Left forelimb (tissue), 1 donor: ENCODE data around the gene ANGPTL2.

Experiments used
- DNase-seq: peaks from one replicate; pipeline ENCODE4 v3.0.0-alpha.2; 2018; ENCODE audit warnings: low spot score

The ANGPTL2 gene

GRCh38 chr9:127075624-127076372 is 46.6 kb downstream of the ANGPTL2 start:
- no peak for DNase-seq

DNA sequence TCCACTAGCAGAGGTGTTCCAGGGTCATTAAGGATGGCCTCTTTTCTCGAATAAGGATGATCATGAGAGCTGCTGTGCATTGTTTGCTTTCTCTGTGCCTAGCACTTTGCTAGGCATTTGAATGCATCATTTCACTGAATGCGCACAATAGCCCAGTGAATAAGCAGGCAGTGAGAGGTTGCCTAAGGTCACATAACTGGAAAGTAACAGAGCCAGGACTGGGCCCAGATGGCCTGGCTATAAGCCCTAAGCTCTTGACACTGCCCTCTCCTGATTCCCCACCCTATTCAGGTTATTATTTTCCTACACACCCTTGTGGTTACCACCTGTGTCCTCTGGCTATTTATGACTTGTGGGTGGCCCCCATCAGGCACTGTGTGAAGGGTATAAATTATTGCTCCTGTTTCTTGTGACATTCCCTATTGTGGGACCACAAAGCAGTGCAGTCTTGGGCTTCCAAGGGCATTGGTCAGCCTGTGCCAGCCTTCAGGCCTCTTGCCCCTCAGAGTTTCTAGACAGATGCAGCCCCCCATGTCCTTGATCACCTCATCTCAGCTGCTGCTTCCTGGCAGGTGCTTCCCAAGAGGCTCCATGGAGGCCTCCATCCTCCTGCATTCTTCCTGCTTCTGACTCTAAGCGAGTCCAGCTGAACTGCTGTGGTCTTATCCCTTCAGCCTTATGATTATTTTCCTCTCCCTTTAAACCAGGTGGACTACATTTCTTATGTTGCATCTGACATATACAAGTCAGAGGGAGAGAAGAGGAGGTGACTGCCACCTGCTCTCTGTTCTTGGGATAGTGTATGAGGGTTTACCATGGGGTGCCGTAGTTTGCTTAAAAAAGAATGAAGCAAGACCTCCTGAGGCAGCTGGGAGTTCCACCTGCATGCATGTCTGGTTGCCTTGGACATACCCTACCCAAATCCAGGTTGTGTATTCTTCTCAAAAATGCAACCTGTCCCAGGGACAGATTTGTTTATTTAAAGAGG is 47.6 kb downstream of the ANGPTL2 start:
- peak; percentile 54 for DNase-seq

GRCh38 chr9:127067603-127068220 is 54.7 kb downstream of the ANGPTL2 start:
- DNase-seq = no peak

DNA sequence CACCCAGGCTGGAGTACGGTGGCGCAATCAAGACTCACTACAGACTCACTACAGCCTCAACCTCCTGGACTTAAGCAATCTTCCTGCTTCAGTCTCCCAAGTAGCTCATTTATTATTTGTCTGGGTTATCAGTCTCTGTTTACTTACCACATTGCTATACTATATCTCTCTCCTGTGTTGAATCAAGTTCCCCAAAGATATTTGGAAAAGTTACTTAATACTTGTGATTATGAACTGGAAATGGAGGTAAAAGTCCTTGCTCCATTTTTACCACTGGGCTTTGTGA is 55.6 kb downstream of the ANGPTL2 start:
- no peak for DNase-seq

DNA sequence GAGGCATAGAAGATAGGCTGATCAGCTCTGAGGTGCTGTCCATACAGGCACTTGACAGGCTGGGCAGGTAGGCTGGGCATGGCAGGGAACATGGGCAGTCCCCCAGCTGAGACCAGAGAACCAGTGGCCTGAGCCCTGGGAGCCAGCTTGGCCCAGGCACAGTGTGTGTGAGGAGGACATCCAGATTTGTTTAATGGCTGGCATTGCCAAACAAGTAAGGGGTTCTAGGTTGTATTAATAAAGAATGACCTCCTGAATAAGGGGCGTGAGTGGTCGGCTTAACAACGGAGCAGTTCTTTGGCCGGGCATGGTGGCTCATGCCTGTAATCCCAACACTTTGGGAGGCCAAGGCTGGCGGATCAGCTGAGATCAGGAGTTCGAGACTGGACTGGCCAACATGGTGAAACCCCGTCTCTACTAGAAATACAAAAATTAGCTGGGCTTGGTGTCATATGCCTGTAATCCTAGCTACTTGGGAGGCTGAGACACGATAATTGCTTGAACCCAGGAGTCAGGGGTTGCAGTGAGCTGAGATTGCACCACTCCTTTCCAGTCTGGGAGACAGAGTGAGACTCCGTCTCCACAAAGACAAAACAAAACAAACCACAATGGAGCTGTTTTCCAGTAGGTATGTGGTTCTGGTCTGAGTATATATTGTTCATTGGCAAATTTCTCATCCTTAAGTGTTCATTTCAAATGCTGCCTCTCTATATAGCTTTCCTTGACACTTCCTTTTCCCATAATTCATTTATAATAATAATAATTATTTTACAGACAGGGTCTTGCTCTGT is 56.2 kb downstream of the ANGPTL2 start:
- DNase-seq = no peak

- DNase-seq = no peak
These were observed 56.8 kb downstream of the ANGPTL2 start for GRCh38 chr9:127065592-127065991.

DNA sequence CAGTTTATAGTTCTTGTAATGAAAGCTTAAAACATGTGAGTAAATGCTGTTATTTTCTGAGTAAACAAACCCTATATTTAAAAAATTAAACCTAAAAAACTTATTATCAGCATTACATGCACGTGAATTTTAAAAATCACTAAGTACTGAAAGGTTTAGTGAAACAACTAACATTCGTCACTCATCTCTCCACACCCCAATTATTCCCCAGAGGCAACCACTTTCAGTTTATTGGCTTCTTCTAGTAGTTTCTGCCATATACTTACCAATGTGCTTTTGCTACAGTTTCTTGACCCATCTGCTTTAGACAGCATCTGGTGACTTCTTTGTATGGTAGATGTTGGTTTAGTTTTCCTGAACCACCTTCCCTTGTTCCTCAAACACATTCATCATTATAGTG is 58.1 kb downstream of the ANGPTL2 start:
- DNase-seq = no peak

DNA sequence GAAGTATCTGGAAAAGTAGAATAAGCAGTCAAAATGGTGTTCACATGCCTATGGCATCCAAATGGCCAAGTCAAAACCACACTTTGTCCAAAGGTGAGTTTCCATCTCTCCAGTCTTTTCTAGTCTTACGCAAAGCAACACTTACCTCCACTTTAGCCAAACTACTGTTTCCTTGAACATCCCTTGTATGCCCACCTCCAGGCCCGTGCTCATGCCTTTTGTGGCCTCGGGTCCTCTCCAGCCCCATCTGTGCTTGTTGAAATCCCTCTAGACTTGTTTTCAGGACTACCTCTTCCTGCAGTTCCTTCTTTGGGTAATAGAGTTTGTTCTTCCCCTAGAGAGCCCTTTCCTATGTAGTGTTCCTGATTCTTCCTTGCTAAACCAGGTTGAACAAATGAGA is 61.0 kb downstream of the ANGPTL2 start:
- DNase-seq = no peak

GRCh38 chr9:127059765-127060361 is 62.6 kb downstream of the ANGPTL2 start:
- DNase-seq = no peak

GRCh38 chr9:127059030-127059429 is 63.4 kb downstream of the ANGPTL2 start:
- no peak for DNase-seq

GRCh38 chr9:127058645-127059021 is 63.8 kb downstream of the ANGPTL2 start:
- no peak for DNase-seq

GRCh38 chr9:127058011-127058644 is 64.3 kb downstream of the ANGPTL2 start:
- no peak for DNase-seq

DNA sequence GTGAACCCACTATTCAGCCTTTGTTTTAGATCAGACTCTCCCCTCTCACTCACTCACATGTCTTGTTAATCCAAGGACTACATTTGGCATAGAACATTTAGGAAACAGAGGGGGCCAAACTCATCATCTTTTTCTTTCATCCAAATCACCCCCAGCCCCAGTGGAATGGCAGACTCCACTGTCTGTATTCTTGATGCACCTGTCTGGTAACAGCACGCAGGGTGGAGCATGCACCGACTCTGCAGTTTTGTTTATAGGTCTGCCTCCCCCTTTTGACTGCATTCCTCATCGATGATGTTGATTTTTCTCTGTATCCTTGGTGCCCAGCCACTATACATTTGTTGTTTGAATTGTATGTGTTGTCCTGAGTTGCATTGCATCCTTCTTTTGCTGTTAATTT is 66.0 kb downstream of the ANGPTL2 start:
- DNase-seq = no peak

DNA sequence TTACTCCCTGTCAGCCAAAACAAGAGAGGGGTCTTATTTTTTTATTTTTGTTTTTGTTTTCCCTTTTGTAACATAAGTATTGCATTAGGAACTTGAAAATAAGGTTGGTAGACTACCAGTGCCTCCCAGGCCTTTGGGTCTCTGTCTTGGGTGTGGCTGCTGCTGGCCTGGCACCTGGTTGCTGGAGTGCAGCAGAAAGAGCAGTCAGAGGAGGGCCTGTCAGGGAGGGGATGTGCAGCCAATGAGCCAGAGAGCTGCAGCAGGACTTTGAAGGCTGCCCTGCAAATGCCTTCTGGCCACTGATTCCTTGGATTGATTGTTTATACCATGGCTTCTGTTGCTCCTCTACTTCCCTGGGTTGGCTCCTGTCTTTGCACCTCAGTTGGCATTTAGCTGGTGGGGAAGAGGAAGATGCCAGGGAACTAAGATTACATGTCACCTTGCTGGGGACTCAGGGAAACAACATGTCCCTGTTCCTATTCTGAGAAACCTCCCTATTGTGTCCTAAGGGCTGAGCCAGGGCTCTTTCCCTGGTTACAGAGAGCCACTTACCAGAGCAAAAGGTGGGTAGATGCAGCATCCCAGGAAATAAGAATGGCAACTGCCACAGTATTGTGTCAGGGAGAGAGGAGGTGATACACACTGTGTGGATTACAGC is 66.6 kb downstream of the ANGPTL2 start:
- no peak for DNase-seq

GRCh38 chr9:127053960-127054359 is 68.5 kb downstream of the ANGPTL2 start:
- no peak for DNase-seq

GRCh38 chr9:127053057-127053821 is 69.2 kb downstream of the ANGPTL2 start:
- no peak for DNase-seq

GRCh38 chr9:127051881-127052595 is 70.4 kb downstream of the ANGPTL2 start:
- DNase-seq = no peak

DNA sequence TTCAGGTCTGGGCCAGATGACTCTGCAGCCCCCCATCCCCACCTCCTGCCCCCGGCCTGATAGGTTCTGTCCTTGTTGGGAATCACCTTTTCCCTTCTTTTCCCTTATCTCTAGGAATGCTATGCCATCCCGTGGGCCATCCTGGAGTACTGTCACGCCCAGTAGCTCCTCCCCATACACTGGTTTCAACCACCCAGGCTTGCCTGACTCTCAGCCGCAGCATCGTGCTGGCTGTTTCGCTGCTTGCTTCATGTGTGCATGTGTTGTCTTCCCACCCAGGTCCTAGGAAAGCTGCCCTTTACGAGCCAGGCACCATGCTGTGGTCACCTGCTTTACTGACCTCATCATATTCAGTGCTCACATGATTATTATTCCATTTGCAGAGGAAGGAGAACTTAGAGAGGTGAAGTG is 71.8 kb downstream of the ANGPTL2 start:
- no peak for DNase-seq

- no peak for DNase-seq
These were observed 72.3 kb downstream of the ANGPTL2 start for GRCh38 chr9:127050152-127050551.
